T-helper 2 cell treated with Interferon-gamma antibody and Interleukin-4, amounts not matched to agents 5 μg/mL and 100 μg/mL, for 36 hours (primary cell): Measurements from ENCODE around the gene SMAD6.

ENCODE experiments used
- DNase-seq: peaks from one replicate; pipeline ENCODE4 v3.0.0; 2021; ENCODE audit warnings: low spot score
- H3K27ac Mint-ChIP-seq: one replicate; pipeline ENCODE4 v1.8.0; 2021; ENCODE audit warnings: mild to moderate bottlenecking, mixed read lengths
- H3K27me3 Mint-ChIP-seq: one replicate; pipeline ENCODE4 v1.8.0; 2021; ENCODE audit warnings: low read depth, mixed read lengths
- H3K36me3 Mint-ChIP-seq: one replicate; pipeline ENCODE4 v1.8.0; 2021; ENCODE audit warnings: low read depth, mixed read lengths
- H3K4me1 Mint-ChIP-seq: one replicate; pipeline ENCODE4 v1.8.0; 2021; ENCODE audit warnings: low read depth, mixed read lengths
- H3K4me3 Mint-ChIP-seq: one replicate; pipeline ENCODE4 v1.8.0; 2022; ENCODE audit warnings: mild to moderate bottlenecking, moderate library complexity, mixed read lengths
- H3K9me3 Mint-ChIP-seq: one replicate; pipeline ENCODE4 v1.8.0; 2021; ENCODE audit warnings: mixed read lengths

The SMAD6 gene

GRCh38 chr15:66741646-66742045 is 39.6 kb downstream of the SMAD6 start:
- no peaks in the 10 kb centered on the region for H3K27me3 Mint-ChIP-seq
- no peaks in the 10 kb centered on the region for H3K9me3 Mint-ChIP-seq
- no peaks in the 10 kb centered on the region for H3K4me1 Mint-ChIP-seq
- DNase-seq: no peak
- H3K36me3 Mint-ChIP-seq: no peaks in the 10 kb centered on the region
- no peak overlapping the region for H3K4me3 Mint-ChIP-seq
- H3K27ac Mint-ChIP-seq: no peak overlapping the region

- H3K4me3 Mint-ChIP-seq: no peak overlapping the region
- H3K9me3 Mint-ChIP-seq: no peaks in the 10 kb centered on the region
- no peaks in the 10 kb centered on the region for H3K36me3 Mint-ChIP-seq
- no peaks in the 10 kb centered on the region for H3K27me3 Mint-ChIP-seq
- no peak for DNase-seq
- no peak overlapping the region for H3K27ac Mint-ChIP-seq
- H3K4me1 Mint-ChIP-seq: no peaks in the 10 kb centered on the region
These were observed 40.2 kb downstream of the SMAD6 start for GRCh38 chr15:66742286-66742685.

GRCh38 chr15:66743204-66743603 is 41.2 kb downstream of the SMAD6 start:
- Mint-ChIP-seq H3K27me3 (no peaks in the 10 kb centered on the region), H3K36me3 (no peaks in the 10 kb centered on the region), H3K9me3 (no peaks in the 10 kb centered on the region), H3K4me3 (no peak overlapping the region), H3K4me1 (no peaks in the 10 kb centered on the region), H3K27ac (no peak overlapping the region)
- no peak for DNase-seq

- H3K4me1 Mint-ChIP-seq: no peaks in the 10 kb centered on the region
- H3K36me3 Mint-ChIP-seq: no peaks in the 10 kb centered on the region
- H3K27ac Mint-ChIP-seq: no peak overlapping the region
- no peak overlapping the region for H3K4me3 Mint-ChIP-seq
- no peak for DNase-seq
- no peaks in the 10 kb centered on the region for H3K9me3 Mint-ChIP-seq
- no peaks in the 10 kb centered on the region for H3K27me3 Mint-ChIP-seq
These were observed 41.9 kb downstream of the SMAD6 start for GRCh38 chr15:66743703-66744536.

- H3K27me3 Mint-ChIP-seq: no peaks in the 10 kb centered on the region
- no peaks in the 10 kb centered on the region for H3K9me3 Mint-ChIP-seq
- H3K27ac Mint-ChIP-seq: no peak overlapping the region
- DNase-seq: no peak
- no peak overlapping the region for H3K4me3 Mint-ChIP-seq
- H3K36me3 Mint-ChIP-seq: no peaks in the 10 kb centered on the region
- no peaks in the 10 kb centered on the region for H3K4me1 Mint-ChIP-seq
These were observed 42.7 kb downstream of the SMAD6 start for GRCh38 chr15:66744610-66745279.

- Mint-ChIP-seq H3K27me3 (no peaks in the 10 kb centered on the region), H3K27ac (no peak overlapping the region), H3K9me3 (no peaks in the 10 kb centered on the region), H3K36me3 (no peaks in the 10 kb centered on the region), H3K4me1 (no peaks in the 10 kb centered on the region), H3K4me3 (no peak overlapping the region)
- DNase-seq: no peak
These were observed 43.6 kb downstream of the SMAD6 start for GRCh38 chr15:66745530-66746230.

- no peak for DNase-seq
- H3K9me3 Mint-ChIP-seq: no peaks in the 10 kb centered on the region
- no peaks in the 10 kb centered on the region for H3K36me3 Mint-ChIP-seq
- H3K27ac Mint-ChIP-seq: no peak overlapping the region
- no peaks in the 10 kb centered on the region for H3K27me3 Mint-ChIP-seq
- no peaks in the 10 kb centered on the region for H3K4me1 Mint-ChIP-seq
- H3K4me3 Mint-ChIP-seq: no peak overlapping the region
These were observed 44.2 kb downstream of the SMAD6 start for GRCh38 chr15:66746231-66746605.

GRCh38 chr15:66747223-66747622 is 45.2 kb downstream of the SMAD6 start:
- DNase-seq: no peak
- no peak overlapping the region for H3K27ac Mint-ChIP-seq

GRCh38 chr15:66747886-66748707 is 46.1 kb downstream of the SMAD6 start:
- Mint-ChIP-seq H3K27ac (no peak overlapping the region), H3K36me3 (no peaks in the 10 kb centered on the region), H3K9me3 (no peaks in the 10 kb centered on the region), H3K4me1 (no peaks in the 10 kb centered on the region), H3K4me3 (no peak overlapping the region), H3K27me3 (no peaks in the 10 kb centered on the region)
- DNase-seq: no peak

More at GRCh38 chr15:66747223-66747622, 45.2 kb downstream of the SMAD6 start:
- no peak overlapping the region for H3K4me3 Mint-ChIP-seq
- no peaks in the 10 kb centered on the region for H3K9me3 Mint-ChIP-seq
- no peaks in the 10 kb centered on the region for H3K36me3 Mint-ChIP-seq
- no peaks in the 10 kb centered on the region for H3K27me3 Mint-ChIP-seq
- H3K4me1 Mint-ChIP-seq: no peaks in the 10 kb centered on the region

GRCh38 chr15:66748708-66749035 is 46.6 kb downstream of the SMAD6 start:
- Mint-ChIP-seq H3K27me3 (no peaks in the 10 kb centered on the region), H3K4me3 (no peak overlapping the region), H3K27ac (no peak overlapping the region), H3K36me3 (no peaks in the 10 kb centered on the region), H3K9me3 (no peaks in the 10 kb centered on the region), H3K4me1 (no peaks in the 10 kb centered on the region)
- DNase-seq: no peak

GRCh38 chr15:66749841-66750575 is 48.0 kb downstream of the SMAD6 start:
- Mint-ChIP-seq H3K27me3 (no peaks in the 10 kb centered on the region), H3K36me3 (peaks cover under 1% of the 10 kb centered on the region), H3K4me3 (no peak overlapping the region), H3K27ac (no peak overlapping the region), H3K4me1 (no peaks in the 10 kb centered on the region), H3K9me3 (peaks cover 2% of the 10 kb centered on the region)
- no peak for DNase-seq

GRCh38 chr15:66750609-66751008 is 48.6 kb downstream of the SMAD6 start:
- Mint-ChIP-seq H3K27ac (no peak overlapping the region), H3K4me3 (no peak overlapping the region)

GRCh38 chr15:66751579-66751978 is 49.5 kb downstream of the SMAD6 start:
- Mint-ChIP-seq H3K27me3 (no peaks in the 10 kb centered on the region), H3K27ac (no peak overlapping the region), H3K36me3 (peaks cover 2% of the 10 kb centered on the region), H3K9me3 (peaks cover 6% of the 10 kb centered on the region), H3K4me3 (no peak overlapping the region), H3K4me1 (no peaks in the 10 kb centered on the region)
- no peak for DNase-seq

More at GRCh38 chr15:66750609-66751008, 48.6 kb downstream of the SMAD6 start:
- Mint-ChIP-seq H3K4me1 (no peaks in the 10 kb centered on the region), H3K27me3 (no peaks in the 10 kb centered on the region), H3K9me3 (peaks cover 6% of the 10 kb centered on the region), H3K36me3 (peaks cover 2% of the 10 kb centered on the region)
- DNase-seq: no peak
